SK-N-SH treated with all-trans-retinoic acid at 6 μM for 48 hours (cell line): ENCODE results near the gene TTC21B.

Source experiments
- ATAC-seq: fragments of 200-7000 bp; cut with Tn5 transposase; 3 replicates; pipeline ENCODE4 v1.9.1; 2020; ENCODE audit warnings: mild to moderate bottlenecking, moderate library complexity
- ARNTL ChIP-seq: fragments of 450-650 bp; formaldehyde crosslinking; IDR thresholded peaks from 2 replicates; pipeline ENCODE4 v1.5.0; 2020; ENCODE audit warnings: low read depth, mild to moderate bottlenecking, moderate library complexity, borderline replicate concordance
- BACH2 ChIP-seq: fragments of 250-450 bp; sonication (Bioruptor Pico); IDR thresholded peaks from 2 replicates; pipeline ENCODE4 v1.9.0; 2021; ENCODE audit warnings: mild to moderate bottlenecking, borderline replicate concordance
- CREB5 ChIP-seq: fragments of 250-450 bp; sonication (Bioruptor Pico); IDR thresholded peaks from 2 replicates; pipeline ENCODE4 v1.5.1; 2020; ENCODE audit warnings: low read depth, mild to moderate bottlenecking, moderate library complexity
- CSRNP3 ChIP-seq: fragments of 250-450 bp; sonication (Bioruptor Pico); IDR thresholded peaks from 2 replicates; pipeline ENCODE4 v1.5.1; 2021; ENCODE audit warnings: mild to moderate bottlenecking, moderate library complexity
- GLIS3 ChIP-seq: fragments of 250-450 bp; sonication (Bioruptor Pico); IDR thresholded peaks from 2 replicates; pipeline ENCODE4 v1.5.0; 2020; ENCODE audit warnings: mild to moderate bottlenecking, moderate library complexity
- ISL1 ChIP-seq: fragments of 250-450 bp; sonication (Bioruptor Pico); IDR thresholded peaks from 2 replicates; pipeline ENCODE4 v2.1.2; 2022; ENCODE audit warnings: mild to moderate bottlenecking, moderate library complexity
- PATZ1 ChIP-seq: fragments of 250-450 bp; sonication (Bioruptor Pico); IDR thresholded peaks from 2 replicates; pipeline ENCODE4 v1.8.0; 2020; ENCODE audit warnings: mild to moderate bottlenecking, moderate library complexity, borderline replicate concordance
- POU6F1 ChIP-seq: fragments of 250-450 bp; sonication (Bioruptor Pico); IDR thresholded peaks from 2 replicates; pipeline ENCODE4 v1.8.0; 2021; ENCODE audit warnings: low read depth, mild to moderate bottlenecking, moderate library complexity, borderline replicate concordance
- PPARA ChIP-seq: fragments of 250-450 bp; sonication (Bioruptor Pico); IDR thresholded peaks from 2 replicates; pipeline ENCODE4 v1.5.0; 2020; ENCODE audit warnings: mild to moderate bottlenecking, borderline replicate concordance
- RARB ChIP-seq: fragments of 250-450 bp; sonication (Bioruptor Pico); IDR thresholded peaks from 2 replicates; pipeline ENCODE4 v1.8.0; 2021; ENCODE audit warnings: mild to moderate bottlenecking, moderate library complexity
- SNAI2 ChIP-seq: fragments of 250-450 bp; sonication (Bioruptor Pico); IDR thresholded peaks from 2 replicates; pipeline ENCODE4 v1.5.0; 2020; ENCODE audit warnings: mild to moderate bottlenecking, moderate library complexity
- TCF4 ChIP-seq: fragments of 250-450 bp; sonication (Bioruptor Pico); IDR thresholded peaks from 2 replicates; pipeline ENCODE4 v1.8.0; 2021; ENCODE audit warnings: mild to moderate bottlenecking, moderate library complexity, borderline replicate concordance
- TSHZ2 ChIP-seq: fragments of 250-450 bp; sonication (Bioruptor Pico); IDR thresholded peaks from 2 replicates; pipeline ENCODE4 v1.5.0; 2020; ENCODE audit warnings: mild to moderate bottlenecking, moderate library complexity
- ZC3H10 ChIP-seq: fragments of 250-450 bp; sonication (Bioruptor Pico); IDR thresholded peaks from 2 replicates; pipeline ENCODE4 v1.5.1; 2021; ENCODE audit warnings: mild to moderate bottlenecking, moderate library complexity
- ZFP3 ChIP-seq: fragments of 250-450 bp; sonication (Bioruptor Pico); IDR thresholded peaks from 2 replicates; pipeline ENCODE4 v1.5.0; 2020; ENCODE audit warnings: mild to moderate bottlenecking, moderate library complexity
- ZFP30 ChIP-seq: fragments of 450-650 bp; formaldehyde crosslinking; IDR thresholded peaks from 2 replicates; pipeline ENCODE4 v1.5.0; 2022; ENCODE audit warnings: mild to moderate bottlenecking, moderate library complexity
- ZNF70 ChIP-seq: fragments of 450-650 bp; formaldehyde crosslinking; IDR thresholded peaks from 2 replicates; pipeline ENCODE4 v1.5.0; 2020; ENCODE audit warnings: mild to moderate bottlenecking, moderate library complexity
- ZNF8 ChIP-seq: fragments of 450-650 bp; formaldehyde crosslinking; IDR thresholded peaks from 2 replicates; pipeline ENCODE4 v1.5.0; 2020; ENCODE audit warnings: mild to moderate bottlenecking, moderate library complexity

The TTC21B gene

GRCh38 chr2:165898381-165898780 is 55.2 kb downstream of the TTC21B start:
- TF ChIP-seq ZC3H10 (CRISPR knock-in tag) (no peak), ARNTL (CRISPR knock-in tag) (no peak), ZNF70 (no peak), ISL1 (CRISPR knock-in tag) (no peak), RARB (CRISPR knock-in tag) (no peak)
- ATAC-seq, result no peak

GRCh38 chr2:165897726-165898125 is 55.9 kb downstream of the TTC21B start:
- TF ChIP-seq CREB5 (CRISPR knock-in tag) (no peak), ZC3H10 (CRISPR knock-in tag) (no peak), ZNF8 (CRISPR knock-in tag) (no peak), ISL1 (CRISPR knock-in tag) (no peak), RARB (CRISPR knock-in tag) (no peak), ZFP3 (CRISPR knock-in tag) (no peak), ZFP30 (CRISPR knock-in tag) (no peak), GLIS3 (CRISPR knock-in tag) (no peak), PATZ1 (no peak), TCF4 (CRISPR knock-in tag) (no peak), SNAI2 (CRISPR knock-in tag) (no peak), BACH2 (CRISPR knock-in tag) (no peak), TSHZ2 (CRISPR knock-in tag) (no peak), PPARA (no peak), POU6F1 (no peak), CSRNP3 (no peak)
- no peak for ATAC-seq

GRCh38 chr2:165897074-165897473 is 56.5 kb downstream of the TTC21B start:
- no peak for TF ChIP-seq BACH2 (CRISPR knock-in tag)
- no peak for TF ChIP-seq ZFP30 (CRISPR knock-in tag)
- no peak for TF ChIP-seq PPARA
- TF ChIP-seq RARB (CRISPR knock-in tag), result no peak
- no peak for TF ChIP-seq ZNF70
- ATAC-seq, result no peak

GRCh38 chr2:165895974-165896373 is 57.6 kb downstream of the TTC21B start:
- ATAC-seq, result no peak
- TF ChIP-seq POU6F1, result no peak
- TF ChIP-seq ZNF8 (CRISPR knock-in tag), result no peak
- TF ChIP-seq GLIS3 (CRISPR knock-in tag), result no peak
- TF ChIP-seq PATZ1, result no peak
